HEK293 (cell line): Measurements from ENCODE around the gene IMMP2L.

Experiments
- BCL11A ChIP-seq: fragments of 450-650 bp; formaldehyde crosslinking; IDR thresholded peaks from 2 replicates; pipeline ENCODE4 v1.5.1; 2016; ENCODE audit warnings: low read depth, missing biosample characterization, missing genetic modification characterization
- ZBTB21 ChIP-seq: fragments of 450-650 bp; formaldehyde crosslinking; IDR thresholded peaks from 2 replicates; pipeline ENCODE4 v1.5.1; 2017; ENCODE audit warnings: missing biosample characterization, missing genetic modification characterization
- ZNF138 ChIP-seq: fragments of 450-650 bp; formaldehyde crosslinking; IDR thresholded peaks from 2 replicates; pipeline ENCODE4 v1.5.1; 2016; ENCODE audit warnings: missing biosample characterization, missing genetic modification characterization, borderline replicate concordance
- ZNF266 ChIP-seq: fragments of 450-650 bp; formaldehyde crosslinking; IDR thresholded peaks from 2 replicates; pipeline ENCODE4 v1.5.1; 2016; ENCODE audit warnings: missing biosample characterization, missing genetic modification characterization, low read depth
- ZNF366 ChIP-seq: fragments of 450-650 bp; formaldehyde crosslinking; conservative IDR thresholded peaks from 2 replicates; pipeline ENCODE4 v1.5.1; 2016; ENCODE audit warnings: missing biosample characterization, missing genetic modification characterization
- ZNF391 ChIP-seq: fragments of 450-650 bp; formaldehyde crosslinking; IDR thresholded peaks from 2 replicates; pipeline ENCODE4 v1.5.1; 2016; ENCODE audit warnings: low read depth, missing biosample characterization, missing genetic modification characterization, borderline replicate concordance
- ZNF514 ChIP-seq: fragments of 450-650 bp; formaldehyde crosslinking; IDR thresholded peaks from 2 replicates; pipeline ENCODE4 v1.5.1; 2016; ENCODE audit warnings: missing biosample characterization, missing genetic modification characterization
- TF ChIP-seq, protein P1 (sequence below): fragments of 450-650 bp; formaldehyde crosslinking; IDR thresholded peaks from 2 replicates; pipeline ENCODE4 v1.5.1; 2016; ENCODE audit warnings: missing biosample characterization, missing genetic modification characterization
- TF ChIP-seq, protein P2 (sequence below): fragments of 450-650 bp; formaldehyde crosslinking; IDR thresholded peaks from 2 replicates; pipeline ENCODE4 v1.5.1; 2016; ENCODE audit warnings: missing biosample characterization, missing genetic modification characterization
- TF ChIP-seq, protein P3 (sequence below): fragments of 450-650 bp; formaldehyde crosslinking; IDR thresholded peaks from 2 replicates; pipeline ENCODE4 v1.5.1; 2017; ENCODE audit warnings: missing biosample characterization, missing genetic modification characterization
- TF ChIP-seq, protein P4 (sequence below): fragments of 450-650 bp; formaldehyde crosslinking; IDR thresholded peaks from 2 replicates; pipeline ENCODE4; 2016; ENCODE audit warnings: missing biosample characterization, missing genetic modification characterization

GRCh38 chr7:111475419-111475748 is 86.9 kb downstream of the IMMP2L start:
- TF ChIP-seq, protein P1, sequence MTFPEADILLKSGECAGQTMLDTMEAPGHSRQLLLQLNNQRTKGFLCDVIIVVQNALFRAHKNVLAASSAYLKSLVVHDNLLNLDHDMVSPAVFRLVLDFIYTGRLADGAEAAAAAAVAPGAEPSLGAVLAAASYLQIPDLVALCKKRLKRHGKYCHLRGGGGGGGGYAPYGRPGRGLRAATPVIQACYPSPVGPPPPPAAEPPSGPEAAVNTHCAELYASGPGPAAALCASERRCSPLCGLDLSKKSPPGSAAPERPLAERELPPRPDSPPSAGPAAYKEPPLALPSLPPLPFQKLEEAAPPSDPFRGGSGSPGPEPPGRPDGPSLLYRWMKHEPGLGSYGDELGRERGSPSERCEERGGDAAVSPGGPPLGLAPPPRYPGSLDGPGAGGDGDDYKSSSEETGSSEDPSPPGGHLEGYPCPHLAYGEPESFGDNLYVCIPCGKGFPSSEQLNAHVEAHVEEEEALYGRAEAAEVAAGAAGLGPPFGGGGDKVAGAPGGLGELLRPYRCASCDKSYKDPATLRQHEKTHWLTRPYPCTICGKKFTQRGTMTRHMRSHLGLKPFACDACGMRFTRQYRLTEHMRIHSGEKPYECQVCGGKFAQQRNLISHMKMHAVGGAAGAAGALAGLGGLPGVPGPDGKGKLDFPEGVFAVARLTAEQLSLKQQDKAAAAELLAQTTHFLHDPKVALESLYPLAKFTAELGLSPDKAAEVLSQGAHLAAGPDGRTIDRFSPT (tag by site-specific recombination): no peak
- TF ChIP-seq, protein P2, sequence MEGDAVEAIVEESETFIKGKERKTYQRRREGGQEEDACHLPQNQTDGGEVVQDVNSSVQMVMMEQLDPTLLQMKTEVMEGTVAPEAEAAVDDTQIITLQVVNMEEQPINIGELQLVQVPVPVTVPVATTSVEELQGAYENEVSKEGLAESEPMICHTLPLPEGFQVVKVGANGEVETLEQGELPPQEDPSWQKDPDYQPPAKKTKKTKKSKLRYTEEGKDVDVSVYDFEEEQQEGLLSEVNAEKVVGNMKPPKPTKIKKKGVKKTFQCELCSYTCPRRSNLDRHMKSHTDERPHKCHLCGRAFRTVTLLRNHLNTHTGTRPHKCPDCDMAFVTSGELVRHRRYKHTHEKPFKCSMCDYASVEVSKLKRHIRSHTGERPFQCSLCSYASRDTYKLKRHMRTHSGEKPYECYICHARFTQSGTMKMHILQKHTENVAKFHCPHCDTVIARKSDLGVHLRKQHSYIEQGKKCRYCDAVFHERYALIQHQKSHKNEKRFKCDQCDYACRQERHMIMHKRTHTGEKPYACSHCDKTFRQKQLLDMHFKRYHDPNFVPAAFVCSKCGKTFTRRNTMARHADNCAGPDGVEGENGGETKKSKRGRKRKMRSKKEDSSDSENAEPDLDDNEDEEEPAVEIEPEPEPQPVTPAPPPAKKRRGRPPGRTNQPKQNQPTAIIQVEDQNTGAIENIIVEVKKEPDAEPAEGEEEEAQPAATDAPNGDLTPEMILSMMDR (tag by site-specific recombination): no peak
- TF ChIP-seq ZNF366 (tag by site-specific recombination) (no peak), ZNF391 (tag by site-specific recombination) (no peak), ZNF138 (no peak), BCL11A (tag by site-specific recombination) (no peak), ZNF514 (no peak), ZBTB21 (tag by site-specific recombination) (no peak), ZNF266 (no peak)
- TF ChIP-seq, protein P3, sequence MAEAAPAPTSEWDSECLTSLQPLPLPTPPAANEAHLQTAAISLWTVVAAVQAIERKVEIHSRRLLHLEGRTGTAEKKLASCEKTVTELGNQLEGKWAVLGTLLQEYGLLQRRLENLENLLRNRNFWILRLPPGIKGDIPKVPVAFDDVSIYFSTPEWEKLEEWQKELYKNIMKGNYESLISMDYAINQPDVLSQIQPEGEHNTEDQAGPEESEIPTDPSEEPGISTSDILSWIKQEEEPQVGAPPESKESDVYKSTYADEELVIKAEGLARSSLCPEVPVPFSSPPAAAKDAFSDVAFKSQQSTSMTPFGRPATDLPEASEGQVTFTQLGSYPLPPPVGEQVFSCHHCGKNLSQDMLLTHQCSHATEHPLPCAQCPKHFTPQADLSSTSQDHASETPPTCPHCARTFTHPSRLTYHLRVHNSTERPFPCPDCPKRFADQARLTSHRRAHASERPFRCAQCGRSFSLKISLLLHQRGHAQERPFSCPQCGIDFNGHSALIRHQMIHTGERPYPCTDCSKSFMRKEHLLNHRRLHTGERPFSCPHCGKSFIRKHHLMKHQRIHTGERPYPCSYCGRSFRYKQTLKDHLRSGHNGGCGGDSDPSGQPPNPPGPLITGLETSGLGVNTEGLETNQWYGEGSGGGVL (tag by site-specific recombination): no peak
- TF ChIP-seq, protein P4, sequence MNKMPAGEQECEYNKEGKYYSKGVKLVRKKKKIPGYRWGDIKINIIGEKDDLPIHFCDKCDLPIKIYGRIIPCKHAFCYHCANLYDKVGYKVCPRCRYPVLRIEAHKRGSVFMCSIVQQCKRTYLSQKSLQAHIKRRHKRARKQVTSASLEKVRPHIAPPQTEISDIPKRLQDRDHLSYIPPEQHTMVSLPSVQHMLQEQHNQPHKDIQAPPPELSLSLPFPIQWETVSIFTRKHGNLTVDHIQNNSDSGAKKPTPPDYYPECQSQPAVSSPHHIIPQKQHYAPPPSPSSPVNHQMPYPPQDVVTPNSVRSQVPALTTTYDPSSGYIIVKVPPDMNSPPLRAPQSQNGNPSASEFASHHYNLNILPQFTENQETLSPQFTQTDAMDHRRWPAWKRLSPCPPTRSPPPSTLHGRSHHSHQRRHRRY (tag by site-specific recombination): no peak
